Placental pericyte (primary cell): ENCODE results near the gene TEX51. TPM values are rescaled to one million over a fixed set of nuclear protein-coding genes. Genes with fewer than 3 reads are reported as not detected.

Experiments
- total RNA-seq: library from RNA; depleted of rRNA; stranded (reverse); fragments of >200 nt; gene quantifications from 2 replicates; pipeline ENCODE4 v1.2.3, GENCODE V29; 2012

TEX51 gene
- total RNA-seq = not detected in 2 replicates

DNA sequence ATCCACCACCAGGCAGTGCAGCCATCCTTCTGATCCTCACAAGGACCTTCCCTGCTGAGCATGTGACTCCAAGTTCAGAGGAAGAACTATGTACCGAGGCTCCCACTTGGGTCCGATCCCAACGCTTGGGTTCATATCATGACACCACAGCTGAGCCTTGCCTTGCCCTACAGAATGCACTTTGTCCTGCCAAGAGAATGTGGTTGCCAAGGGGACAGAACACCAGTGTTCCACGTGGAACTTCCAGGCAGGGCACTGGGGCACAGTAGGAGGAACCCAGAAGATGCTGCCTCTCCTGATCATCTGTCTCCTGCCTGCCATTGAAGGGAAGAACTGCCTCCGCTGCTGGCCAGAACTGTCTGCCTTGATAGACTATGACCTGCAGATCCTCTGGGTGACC is at the start of gene TEX51:
TSS of gene TEX51 (plus strand) at position 255 of the 400 bp plus-strand sequence. CDS start at position 284, 29 bp downstream.

Other genes starting within 250 kb of the TEX51 start
- gene GYPC, start 242.7 kb upstream of the TEX51 start, total RNA-seq = 80.3 and 213 TPM in 2 replicates
- gene BIN1, start 208.3 kb downstream of the TEX51 start, total RNA-seq = 66.1 and 130 TPM in 2 replicates